ENCODE results near the gene SENP2.

GRCh38 chr3:185606196-185606595, 20.1 kb downstream of the SENP2 start:
- TF ChIP-seq POLR2A (IDR thresholded peaks at IDR 0.05) (no peak), EP300 (IDR thresholded peaks at IDR 0.05) (no peak)
- TF ChIP-seq, protein P1, sequence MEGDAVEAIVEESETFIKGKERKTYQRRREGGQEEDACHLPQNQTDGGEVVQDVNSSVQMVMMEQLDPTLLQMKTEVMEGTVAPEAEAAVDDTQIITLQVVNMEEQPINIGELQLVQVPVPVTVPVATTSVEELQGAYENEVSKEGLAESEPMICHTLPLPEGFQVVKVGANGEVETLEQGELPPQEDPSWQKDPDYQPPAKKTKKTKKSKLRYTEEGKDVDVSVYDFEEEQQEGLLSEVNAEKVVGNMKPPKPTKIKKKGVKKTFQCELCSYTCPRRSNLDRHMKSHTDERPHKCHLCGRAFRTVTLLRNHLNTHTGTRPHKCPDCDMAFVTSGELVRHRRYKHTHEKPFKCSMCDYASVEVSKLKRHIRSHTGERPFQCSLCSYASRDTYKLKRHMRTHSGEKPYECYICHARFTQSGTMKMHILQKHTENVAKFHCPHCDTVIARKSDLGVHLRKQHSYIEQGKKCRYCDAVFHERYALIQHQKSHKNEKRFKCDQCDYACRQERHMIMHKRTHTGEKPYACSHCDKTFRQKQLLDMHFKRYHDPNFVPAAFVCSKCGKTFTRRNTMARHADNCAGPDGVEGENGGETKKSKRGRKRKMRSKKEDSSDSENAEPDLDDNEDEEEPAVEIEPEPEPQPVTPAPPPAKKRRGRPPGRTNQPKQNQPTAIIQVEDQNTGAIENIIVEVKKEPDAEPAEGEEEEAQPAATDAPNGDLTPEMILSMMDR (IDR thresholded peaks at IDR 0.05): no peak

Measured in tibial nerve (tissue), 4 donors.